HG03575 (cell line): ENCODE measurements around the gene SLC22A1.
"Not testable (repeated sequence)": the region's sequence is repeated elsewhere in the genome, so short reads cannot be mapped to it uniquely, and the experiment has no call there.

Experiments
- ATAC-seq: cut with Tn5 transposase; IDR thresholded peaks from one replicate; pipeline ENCODE4 v1.9.1; 2021; ENCODE audit not compliant: unreplicated experiment, insufficient number of reproducible peaks, low FRiP score; ENCODE audit errors: extremely low read depth

The SLC22A1 gene

DNA sequence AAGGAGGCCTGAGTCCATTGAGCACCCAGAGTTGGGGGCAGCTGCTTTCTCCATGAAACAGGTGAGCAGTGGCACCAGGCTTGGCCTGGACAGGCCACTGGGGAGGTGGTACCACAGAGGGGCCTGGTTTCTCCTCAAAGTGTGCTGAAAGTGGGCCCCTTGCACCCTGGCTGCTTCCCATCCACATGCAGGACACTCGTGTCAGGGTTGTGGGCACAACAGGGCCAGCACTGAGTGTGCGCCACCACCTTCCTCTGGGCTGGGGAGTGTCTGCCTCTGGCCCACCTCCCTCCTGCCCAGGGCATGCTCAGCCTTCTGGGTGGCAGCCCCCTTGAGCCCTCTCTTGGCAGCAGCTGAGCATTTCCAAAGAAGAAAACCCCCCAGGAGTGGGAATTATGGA lies 5.2 kb upstream of the SLC22A1 start:
- ATAC-seq: no peak

DNA sequence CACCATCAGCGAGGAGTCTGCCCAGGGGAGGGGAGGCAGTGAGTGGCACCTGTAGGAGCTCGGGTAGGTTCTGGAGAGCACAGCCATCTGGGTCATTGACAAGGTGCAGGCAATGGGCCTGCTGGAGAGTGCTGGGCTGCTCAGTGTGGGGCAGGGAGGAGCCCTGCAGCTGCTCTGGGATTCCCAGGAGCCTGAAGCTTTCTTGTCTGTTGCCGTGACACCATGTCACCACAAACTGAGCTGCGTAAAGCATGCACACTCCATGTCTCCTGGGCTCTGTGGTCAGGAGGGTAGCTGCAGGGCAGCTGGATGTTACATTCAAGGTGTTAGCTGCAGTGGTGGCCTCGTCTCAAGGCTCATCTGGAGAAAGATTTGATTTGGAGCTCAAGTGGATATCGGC lies 4.5 kb upstream of the SLC22A1 start:
- no peak for ATAC-seq

DNA sequence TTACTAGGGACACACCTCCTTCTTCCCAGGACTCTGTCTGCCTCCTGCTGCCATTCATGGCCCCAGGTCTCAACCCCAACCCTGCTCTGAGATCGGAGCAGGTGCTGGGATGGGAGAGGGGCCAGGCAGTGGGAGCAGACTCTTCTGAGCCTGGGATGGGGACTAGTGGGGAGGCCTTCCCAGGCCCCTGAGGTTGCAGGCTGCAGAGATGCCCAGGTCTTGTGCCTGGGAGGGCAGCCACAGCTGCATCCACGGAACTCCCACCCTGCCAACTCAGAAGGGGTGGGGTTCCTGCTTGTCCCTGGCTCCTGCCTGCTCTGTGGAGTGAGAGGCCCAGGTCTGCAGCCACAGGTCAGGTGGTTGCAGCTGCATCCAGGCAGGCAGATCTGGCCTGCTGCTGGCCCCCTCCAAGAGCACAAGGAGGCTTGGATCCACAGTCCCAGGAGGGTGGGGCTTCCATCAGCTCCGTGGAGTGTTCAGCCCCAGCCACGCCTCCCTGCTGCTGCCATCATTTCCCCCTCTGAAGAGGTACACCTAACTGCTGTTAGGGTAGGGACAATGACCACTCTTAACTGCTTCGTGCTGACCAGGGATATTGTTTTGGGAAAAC lies 2.9 kb upstream of the SLC22A1 start:
- ATAC-seq: no peak

DNA sequence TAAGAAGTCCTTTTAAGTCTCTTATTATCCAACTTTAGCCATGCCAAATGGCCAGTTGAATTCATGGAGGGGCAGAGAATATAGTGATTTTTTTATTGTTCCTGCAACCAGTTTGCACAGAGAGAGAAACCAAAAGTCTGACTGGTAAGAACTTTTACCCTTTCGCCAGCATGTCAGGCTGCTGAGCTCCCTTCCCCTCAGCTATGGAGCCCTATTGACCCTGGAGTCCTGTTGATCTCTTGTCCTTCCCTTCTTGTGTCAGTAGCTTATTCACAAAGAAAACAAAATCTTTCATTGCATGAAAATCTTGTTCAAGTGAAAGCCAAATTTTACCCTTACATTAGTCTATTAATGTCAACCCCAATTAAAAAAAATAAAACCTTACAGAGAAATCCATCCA lies 1.5 kb upstream of the SLC22A1 start:
- ATAC-seq: no peak

DNA sequence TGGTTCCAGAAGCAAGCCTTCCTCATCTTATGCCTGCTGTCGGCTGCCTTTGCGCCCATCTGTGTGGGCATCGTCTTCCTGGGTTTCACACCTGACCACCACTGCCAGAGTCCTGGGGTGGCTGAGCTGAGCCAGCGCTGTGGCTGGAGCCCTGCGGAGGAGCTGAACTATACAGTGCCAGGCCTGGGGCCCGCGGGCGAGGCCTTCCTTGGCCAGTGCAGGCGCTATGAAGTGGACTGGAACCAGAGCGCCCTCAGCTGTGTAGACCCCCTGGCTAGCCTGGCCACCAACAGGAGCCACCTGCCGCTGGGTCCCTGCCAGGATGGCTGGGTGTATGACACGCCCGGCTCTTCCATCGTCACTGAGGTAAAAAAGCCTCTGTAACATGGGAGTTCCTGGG lies 366 bp downstream of the SLC22A1 start:
- ATAC-seq: no peak

DNA sequence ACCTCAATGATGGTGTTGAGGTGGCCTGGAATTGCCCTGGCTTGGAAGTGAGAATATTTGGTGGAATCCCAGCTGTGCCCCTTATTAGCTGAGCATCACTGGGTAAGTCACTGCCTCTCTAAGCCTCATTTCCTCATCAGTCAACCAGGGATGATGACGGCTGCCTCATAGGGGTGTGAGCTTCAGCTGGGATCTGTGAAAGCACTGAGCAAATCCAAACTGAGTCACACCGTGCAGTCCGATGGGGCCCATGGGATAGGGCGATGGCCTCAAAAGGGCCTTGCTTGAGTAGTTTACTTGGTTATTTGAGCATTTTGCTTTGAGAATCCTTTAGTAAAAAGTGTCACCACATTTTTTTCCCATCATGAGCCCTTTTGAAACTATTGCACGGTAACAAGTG lies 1.1 kb downstream of the SLC22A1 start:
- ATAC-seq: no peak

DNA sequence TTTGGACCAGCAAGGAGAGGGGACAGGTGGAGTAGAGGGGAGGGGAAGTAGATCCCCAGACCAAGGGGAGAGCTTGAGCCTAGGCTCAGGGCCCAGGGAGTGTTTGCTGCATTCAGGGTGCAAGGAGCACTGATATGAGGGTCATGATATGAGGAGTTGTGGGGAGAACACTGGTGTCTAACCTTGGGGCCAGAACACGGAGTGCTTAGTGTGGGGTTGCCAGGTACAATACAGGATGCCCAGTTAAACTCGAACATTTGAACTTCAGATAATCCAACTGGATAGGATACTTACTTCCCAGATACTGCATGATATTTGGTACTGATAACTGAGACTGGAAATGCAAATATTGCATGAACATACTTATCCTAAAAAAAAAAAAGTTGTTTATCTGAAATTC lies 2.4 kb downstream of the SLC22A1 start:
- ATAC-seq: no peak

DNA sequence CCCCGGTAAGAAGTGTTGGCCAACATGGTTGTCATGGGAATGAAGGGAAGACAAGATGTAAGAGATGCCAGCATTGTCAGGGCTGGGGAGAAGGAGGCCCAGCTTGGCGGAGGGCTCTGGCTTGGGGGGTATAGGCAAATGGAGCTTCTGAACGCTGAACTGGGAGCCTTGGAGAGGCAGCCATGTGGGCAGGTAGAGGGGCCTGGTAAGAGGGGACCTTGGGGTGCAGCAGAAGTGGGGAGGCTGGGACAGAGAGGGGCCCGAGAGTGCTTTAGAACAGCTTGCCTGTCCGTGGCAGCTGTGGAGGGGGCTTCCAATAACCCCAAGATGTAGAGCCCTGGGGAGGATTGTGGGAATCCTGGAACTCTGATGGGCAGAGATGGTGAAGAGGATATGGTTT lies 3.0 kb downstream of the SLC22A1 start:
- ATAC-seq: no peak

DNA sequence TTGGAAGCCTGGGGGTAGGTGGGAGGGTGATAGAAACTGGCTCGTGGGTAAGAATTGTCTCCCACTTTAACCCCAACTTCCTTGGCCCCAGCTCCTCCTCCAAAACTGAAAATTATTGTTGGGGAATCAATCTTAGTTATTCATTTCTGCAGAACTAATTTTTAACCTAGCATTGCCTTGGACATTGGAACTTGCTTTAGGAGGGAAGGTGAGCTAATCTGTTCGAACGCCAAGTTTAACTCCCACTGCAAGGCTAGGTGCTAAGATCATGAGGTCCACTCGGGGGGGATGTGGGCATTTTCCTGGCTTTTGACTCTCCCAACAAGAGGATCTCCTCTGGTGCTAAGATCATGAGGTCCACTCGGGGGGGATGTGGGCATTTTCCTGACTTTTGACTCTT lies 3.5 kb downstream of the SLC22A1 start:
- ATAC-seq: not testable (repeated sequence)

DNA sequence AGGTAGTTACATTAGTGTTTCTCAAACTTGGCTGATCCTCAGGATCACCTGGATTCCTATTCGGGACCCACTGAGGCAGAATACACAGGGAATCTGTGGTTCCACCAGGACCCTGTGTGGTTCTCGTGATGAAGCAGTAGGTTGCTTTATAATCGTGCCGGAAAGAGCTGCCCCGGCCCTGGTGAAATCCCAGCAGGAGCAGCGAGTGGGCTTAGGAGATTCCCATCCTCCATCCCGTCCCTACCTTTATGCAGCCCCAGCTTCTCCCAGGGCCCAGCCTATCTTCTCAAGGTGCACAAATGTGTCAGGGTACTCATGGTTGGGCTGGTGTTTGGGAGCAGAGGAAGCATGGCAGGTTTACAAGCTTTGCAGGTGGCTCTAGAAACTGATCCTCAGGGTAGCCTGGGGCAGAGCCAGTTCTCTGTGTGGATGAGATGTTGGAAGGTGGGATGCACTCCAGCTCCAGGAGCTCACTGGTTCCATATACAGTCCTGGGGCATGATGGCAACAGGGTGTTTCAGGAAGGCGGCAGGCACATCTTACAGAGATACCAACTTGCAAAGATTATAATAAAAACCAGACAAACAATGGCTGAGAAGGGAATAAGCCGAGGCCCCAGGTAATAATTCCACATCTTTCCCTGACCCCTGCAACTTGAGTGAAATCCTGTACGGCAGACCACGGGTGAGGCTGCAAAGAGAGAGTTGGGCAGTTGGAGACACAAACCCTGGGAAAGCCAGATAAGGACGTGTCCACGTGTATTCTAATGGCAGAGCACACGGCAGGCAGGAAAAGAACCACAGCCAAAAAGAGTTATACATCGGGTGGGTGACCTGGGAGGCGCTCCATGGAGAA lies 5.9 kb downstream of the SLC22A1 start:
- no peak for ATAC-seq

DNA sequence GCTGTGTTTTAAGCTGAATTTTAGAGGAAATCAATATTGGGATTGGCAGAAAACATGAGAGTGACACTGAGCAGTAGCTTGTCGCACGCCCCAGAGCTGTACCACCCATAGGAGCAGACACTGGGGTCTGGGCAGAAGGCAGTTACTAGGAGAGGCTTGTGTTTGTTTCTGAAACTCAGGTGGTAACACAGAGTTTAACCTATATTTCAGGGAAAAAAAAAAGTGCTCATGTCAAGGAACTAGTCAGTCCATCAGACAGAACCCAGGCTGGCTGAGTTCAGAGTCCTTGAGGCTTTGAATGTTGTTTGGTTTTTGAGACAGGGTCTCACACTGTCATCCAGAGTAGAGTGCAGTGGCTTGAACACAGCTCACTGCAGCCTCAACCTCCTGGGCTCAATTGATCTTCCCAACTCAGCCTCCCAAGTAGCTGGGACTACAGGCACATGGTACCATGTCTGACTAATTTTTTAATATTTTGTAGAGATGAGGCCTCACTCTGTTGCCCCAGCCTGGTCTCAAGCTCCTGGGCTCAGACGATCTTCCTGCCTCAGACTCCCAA lies 6.6 kb downstream of the SLC22A1 start:
- no peak for ATAC-seq

DNA sequence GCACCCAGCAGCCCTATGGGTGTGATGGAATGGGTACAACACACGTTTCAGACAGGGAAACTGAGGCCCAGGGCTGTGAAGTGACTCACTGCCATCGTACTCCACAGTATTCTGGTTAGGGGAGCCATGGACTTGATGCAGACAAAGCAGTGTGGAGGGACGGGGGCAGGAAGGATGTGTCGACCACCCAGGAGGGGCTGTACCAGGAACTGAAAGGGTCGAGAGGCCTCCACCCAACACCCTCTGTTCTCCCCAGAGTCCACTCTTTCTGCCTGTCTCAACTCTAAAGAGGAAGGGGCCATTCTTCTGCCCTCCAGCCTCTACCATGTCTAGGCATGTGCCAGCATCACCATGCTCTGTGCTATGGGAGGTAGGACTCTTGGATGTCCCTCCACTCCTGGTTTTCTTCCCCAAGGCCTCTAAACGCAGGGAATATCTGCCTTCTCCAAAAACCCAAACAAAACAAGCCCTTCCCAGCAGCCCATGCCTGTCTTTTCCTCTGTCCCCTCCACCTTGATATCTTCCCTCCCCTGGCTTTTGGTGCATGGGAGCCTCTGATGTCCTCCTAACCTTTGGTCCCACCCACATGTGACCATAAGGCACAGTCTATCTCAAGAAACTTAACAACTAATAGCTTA lies 7.4 kb downstream of the SLC22A1 start:
- no peak for ATAC-seq

DNA sequence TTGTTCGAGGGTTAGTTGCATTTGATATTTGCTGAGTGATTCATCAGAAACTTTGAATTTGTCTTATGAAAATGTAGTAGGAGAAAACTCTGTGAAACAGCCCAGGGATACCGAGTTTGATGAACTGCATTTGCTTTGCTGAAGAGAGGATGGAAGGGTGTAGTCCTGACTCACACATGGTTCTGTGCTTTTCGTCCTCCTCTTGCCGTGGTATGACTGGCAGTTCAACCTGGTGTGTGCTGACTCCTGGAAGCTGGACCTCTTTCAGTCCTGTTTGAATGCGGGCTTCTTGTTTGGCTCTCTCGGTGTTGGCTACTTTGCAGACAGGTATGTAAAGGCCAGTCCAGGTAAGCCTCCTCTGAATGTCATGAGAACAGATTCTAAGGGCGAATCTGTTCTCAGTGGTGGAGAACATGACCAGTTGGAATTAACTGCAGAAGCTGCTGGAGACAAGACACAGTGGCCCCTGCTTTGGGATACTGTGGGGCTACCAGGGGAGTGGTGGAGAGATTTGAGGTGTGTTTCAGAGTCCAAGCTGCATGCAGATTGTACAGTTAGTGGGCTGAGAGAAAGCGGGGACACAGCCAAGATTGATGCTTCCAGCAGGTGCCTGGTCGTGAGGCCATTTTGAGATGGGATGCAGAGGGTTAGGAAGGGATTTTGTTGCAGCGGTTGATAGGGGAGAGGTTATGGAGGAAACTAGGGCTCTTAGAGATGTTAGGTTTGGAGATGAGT lies 8.4 kb downstream of the SLC22A1 start:
- no peak for ATAC-seq

DNA sequence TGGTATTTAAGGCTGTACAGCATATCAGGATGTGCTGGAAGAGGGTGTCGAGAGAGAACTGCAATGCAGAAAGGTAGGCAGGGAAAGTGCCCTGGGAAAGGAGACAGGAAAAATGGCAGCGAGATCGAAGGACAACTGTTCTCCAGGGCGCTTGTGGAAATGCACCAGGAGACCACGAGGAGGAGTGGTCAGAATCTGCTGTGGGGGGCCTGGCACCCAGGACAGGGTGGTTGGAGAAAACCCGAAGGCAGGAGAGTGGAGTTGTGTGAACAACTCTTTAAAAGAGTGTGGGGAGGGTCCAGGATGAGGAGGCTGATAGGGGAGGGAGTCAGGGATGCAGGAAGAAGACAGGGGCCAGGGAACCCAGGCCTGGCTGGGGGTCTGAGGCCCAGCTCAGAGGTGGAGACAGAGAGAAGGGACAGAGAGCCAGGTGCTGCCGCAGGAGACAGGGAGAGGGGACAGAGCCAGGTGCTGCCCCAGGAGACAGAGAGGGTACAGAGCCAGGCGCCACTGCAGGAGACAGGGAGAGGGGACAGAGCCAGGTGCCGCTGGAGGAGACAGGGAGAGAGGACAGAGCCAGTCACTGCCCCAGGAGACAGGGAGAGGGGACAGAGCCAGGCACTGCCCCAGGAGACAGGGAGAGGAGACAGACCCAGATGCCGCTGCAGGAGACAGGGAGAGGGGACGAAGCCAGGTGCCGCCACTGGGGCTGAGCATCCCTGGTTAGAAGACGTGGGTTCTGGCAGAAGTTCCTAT lies 9.3 kb downstream of the SLC22A1 start:
- no peak for ATAC-seq

DNA sequence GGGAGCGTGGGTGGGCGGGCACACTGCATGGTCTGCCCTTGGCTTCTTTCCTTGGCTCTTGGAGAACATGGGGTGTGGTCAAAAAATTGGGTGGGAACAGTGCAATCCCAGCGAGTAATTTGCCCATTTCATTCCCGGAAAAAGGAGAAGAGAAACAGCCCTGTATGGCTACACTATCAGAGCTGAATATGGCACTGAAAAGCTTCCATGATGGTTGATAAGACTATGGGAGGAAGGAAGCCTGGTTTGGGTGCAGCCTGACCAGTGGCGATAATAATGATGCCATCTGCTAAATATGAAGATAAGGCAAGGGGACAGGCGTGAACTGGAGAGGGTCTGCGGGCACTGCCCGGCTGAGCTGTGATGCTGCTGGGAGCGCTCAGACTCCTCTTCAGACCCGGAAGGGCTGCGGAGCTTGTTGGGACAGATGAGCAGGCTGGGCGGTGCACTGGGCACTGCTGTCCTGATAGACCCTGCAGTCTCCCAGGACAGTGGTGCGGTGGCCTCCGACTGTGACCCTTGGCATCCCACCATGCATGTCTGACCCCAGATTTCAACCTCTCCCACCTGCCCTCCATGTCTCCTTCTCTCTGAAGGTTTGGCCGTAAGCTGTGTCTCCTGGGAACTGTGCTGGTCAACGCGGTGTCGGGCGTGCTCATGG lies 10.2 kb downstream of the SLC22A1 start:
- no peak for ATAC-seq

DNA sequence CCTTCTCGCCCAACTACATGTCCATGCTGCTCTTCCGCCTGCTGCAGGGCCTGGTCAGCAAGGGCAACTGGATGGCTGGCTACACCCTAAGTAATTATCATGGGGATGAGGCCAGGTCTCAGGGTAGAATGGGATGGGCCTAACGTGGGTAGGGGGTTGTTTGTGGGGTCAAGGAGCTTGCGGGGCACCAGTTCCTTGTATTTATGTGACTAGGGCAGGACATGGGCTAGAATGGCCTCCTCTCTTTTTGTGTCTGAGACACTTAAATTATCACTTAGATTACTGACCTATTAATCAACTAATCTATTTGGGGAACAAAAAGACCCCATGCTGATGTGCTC lies 10.7 kb downstream of the SLC22A1 start:
- no peak for ATAC-seq

DNA sequence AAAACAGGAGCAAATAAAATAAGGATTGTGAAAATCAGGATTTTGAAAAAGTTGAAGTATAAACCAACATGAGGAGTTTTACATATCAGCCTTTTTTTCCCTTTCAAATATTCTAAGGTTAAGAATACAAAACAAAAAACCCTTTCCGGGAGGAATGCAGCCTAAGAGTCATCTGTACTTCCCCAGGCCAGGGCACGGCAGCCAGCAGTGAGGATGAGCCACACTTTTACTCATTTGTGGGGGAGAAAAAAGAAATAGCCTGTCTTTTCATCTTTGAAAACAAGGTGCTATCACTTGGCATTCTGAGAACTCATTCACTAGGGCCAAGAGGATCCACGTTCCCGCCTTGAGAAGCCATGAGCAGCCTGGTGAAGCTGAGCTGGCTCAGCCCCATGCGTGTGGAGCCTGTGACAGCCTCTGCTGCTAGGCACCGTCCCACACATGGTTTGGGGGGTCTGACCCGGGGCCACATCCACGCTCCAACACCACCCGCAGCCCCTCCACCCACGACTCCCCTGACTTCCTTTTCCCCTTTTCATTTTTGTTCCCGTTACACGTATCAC lies 11.2 kb downstream of the SLC22A1 start:
- ATAC-seq: no peak
